Colonic mucosa (tissue), 4 donors: ENCODE measurements around the gene PRR14L. TPM values are rescaled to one million over a fixed set of nuclear protein-coding genes. Genes with fewer than 3 reads are reported as not detected.
A peak's percentile ranks its signal among the peaks of the same experiment; 100 is the strongest.
"Not testable (repeated sequence)": the region's sequence is repeated elsewhere in the genome, so short reads cannot be mapped to it uniquely, and the experiment has no call there.

Source experiments
- DNase-seq: peaks from one replicate; pipeline ENCODE4 v3.0.0-alpha.2; 2020
- H3K27ac ChIP-seq: fragments of 200-600 bp; one replicate; pipeline ENCODE4 v1.8.0; 2021
- H3K27me3 ChIP-seq: fragments of 200-600 bp; one replicate; pipeline ENCODE4 v1.8.0; 2021
- H3K36me3 ChIP-seq: fragments of 200-600 bp; one replicate; pipeline ENCODE4 v1.8.0; 2021
- H3K4me1 ChIP-seq: fragments of 200-600 bp; one replicate; pipeline ENCODE4 v1.8.0; 2021; ENCODE audit warnings: mild to moderate bottlenecking
- H3K4me3 ChIP-seq: fragments of 200-600 bp; one replicate; pipeline ENCODE4 v1.8.0; 2021
- H3K9ac ChIP-seq, 2 donors: one replicate each; pipeline ENCODE4 v1.7.0; 2013; ENCODE audit warnings: control low read depth in 2 of 2, low read depth in 2 of 2, low read length in 2 of 2
- H3K9me3 ChIP-seq: fragments of 200-600 bp; one replicate; pipeline ENCODE4 v1.8.0; 2021
- CTCF ChIP-seq: fragments of 200-600 bp; IDR thresholded peaks from one replicate; pipeline ENCODE4 v1.8.0; 2022; ENCODE audit warnings: antibody characterized with exemption, mild to moderate bottlenecking
- intact Hi-C: fragments of 100-400 bp; cut with DNase I; formaldehyde crosslinking; loops from one replicate; pipeline ENCODE4 v1.14.1; 2022
- total RNA-seq, 2 donors: library from RNA; stranded (reverse); fragmentation: NEBNext Ultra II Directional in 1 of 2; extraction: Animal tissue kit (Norgen Biotek cat#: 25700) in 1 of 2; gene quantifications; one replicate each; pipeline ENCODE4 v1.2.1, GENCODE V29; 2021
- donor health status: healthy.
- donor health status: DM: no; HTN: no; CAD: no.
- donor health status: DM: no; HTN: no; CAD: no.

The PRR14L gene
- total RNA-seq, 2 donors from 2014 or later: 58.2 to 74.6 TPM

- H3K36me3 ChIP-seq: no peaks in the 10 kb centered on the region
- intact Hi-C loops: no loop called here
- H3K9me3 ChIP-seq: no peaks in the 10 kb centered on the region
- TF ChIP-seq CTCF: no peak
- DNase-seq: no peak
- H3K9ac ChIP-seq: no peak overlapping the region
- H3K4me3 ChIP-seq: no peak overlapping the region
- no peaks in the 10 kb centered on the region for H3K27me3 ChIP-seq
- no peaks in the 10 kb centered on the region for H3K4me1 ChIP-seq
- H3K27ac ChIP-seq: no peak overlapping the region
These were observed 18.6 kb upstream of the PRR14L start for GRCh38 chr22:31768422-31769059.

GRCh38 chr22:31764785-31765184 lies 14.9 kb upstream of the PRR14L start:
- H3K4me3 ChIP-seq: no peak overlapping the region
- intact Hi-C loops: no loop called here
- H3K36me3 ChIP-seq: no peaks in the 10 kb centered on the region
- no peak for DNase-seq
- no peak overlapping the region for H3K9ac ChIP-seq
- no peaks in the 10 kb centered on the region for H3K27me3 ChIP-seq
- H3K4me1 ChIP-seq: no peaks in the 10 kb centered on the region
- H3K27ac ChIP-seq: no peak overlapping the region
- TF ChIP-seq CTCF: no peak
- H3K9me3 ChIP-seq: no peaks in the 10 kb centered on the region

GRCh38 chr22:31758860-31759259 lies 8.9 kb upstream of the PRR14L start:
- H3K27ac ChIP-seq, H3K36me3 ChIP-seq, H3K27me3 ChIP-seq, H3K9me3 ChIP-seq, H3K9ac ChIP-seq, DNase-seq, H3K4me1 ChIP-seq, intact Hi-C loops, H3K4me3 ChIP-seq: not testable (repeated sequence)

- Histone ChIP-seq H3K27ac (no peak overlapping the region), H3K9ac (no peak overlapping the region), H3K4me3 (no peak overlapping the region), H3K27me3 (no peaks in the 10 kb centered on the region), H3K4me1 (peaks cover 7% of the 10 kb centered on the region), H3K9me3 (no peaks in the 10 kb centered on the region), H3K36me3 (no peaks in the 10 kb centered on the region)
- intact Hi-C loops: no loop called here
- DNase-seq: no peak
- no peak for TF ChIP-seq CTCF
These were observed 7.3 kb upstream of the PRR14L start for GRCh38 chr22:31757265-31757664.

- Histone ChIP-seq H3K4me1 (peaks cover 7% of the 10 kb centered on the region), H3K9ac (peak overlapping the region; percentile 89 to 94), H3K27ac (no peak overlapping the region), H3K4me3 (peak overlapping the region; percentile 82), H3K9me3 (no peaks in the 10 kb centered on the region), H3K36me3 (no peaks in the 10 kb centered on the region), H3K27me3 (no peaks in the 10 kb centered on the region)
- TF ChIP-seq CTCF: no peak
- intact Hi-C loops: no loop called here
- DNase-seq: no peak
These were observed 4.9 kb upstream of the PRR14L start for GRCh38 chr22:31754813-31755212.

GRCh38 chr22:31753634-31754501 lies 3.9 kb upstream of the PRR14L start, which contains the start of gene DEPDC5:
DEPDC5 (plus strand) TSS chr22:31754019; CDS start chr22:31754922, 903 bp downstream.
- no peaks in the 10 kb centered on the region for H3K27me3 ChIP-seq
- no peak for TF ChIP-seq CTCF
- intact Hi-C loops: no loop called here
- peak within 1 kb of the TSS; percentile 82 for H3K4me3 ChIP-seq
- H3K27ac ChIP-seq: peak within 1 kb of the TSS; percentile 87
- peaks cover 7% of the 10 kb centered on the region for H3K4me1 ChIP-seq
- peak within 1 kb of the TSS; percentile 89 to 94 for H3K9ac ChIP-seq
- no peaks in the 10 kb centered on the region for H3K9me3 ChIP-seq
- no peaks in the 10 kb centered on the region for H3K36me3 ChIP-seq
- DNase-seq: peak; percentile 98
